Osteocyte (in vitro differentiated cells): ENCODE measurements around the gene BPIFB6. TPM values are rescaled to one million over a fixed set of nuclear protein-coding genes. Genes with fewer than 3 reads are reported as not detected.

ENCODE experiments used
- DNase-seq: peaks from one replicate; pipeline ENCODE4 v3.0.0; 2021; ENCODE audit warnings: mixed read lengths; ENCODE audit not compliant: unreplicated experiment; ENCODE audit errors: extremely low spot score
- H3K27ac Mint-ChIP-seq: one replicate; pipeline ENCODE4 v1.8.0; 2021; ENCODE audit warnings: mild to moderate bottlenecking, mixed read lengths; ENCODE audit not compliant: unreplicated experiment
- H3K27me3 Mint-ChIP-seq: one replicate; pipeline ENCODE4 v1.8.0; 2021; ENCODE audit warnings: mixed read lengths; ENCODE audit not compliant: unreplicated experiment
- H3K36me3 Mint-ChIP-seq: one replicate; pipeline ENCODE4 v1.8.0; 2021; ENCODE audit warnings: mixed read lengths; ENCODE audit not compliant: unreplicated experiment
- H3K4me1 Mint-ChIP-seq: one replicate; pipeline ENCODE4 v1.8.0; 2021; ENCODE audit warnings: mixed read lengths; ENCODE audit not compliant: unreplicated experiment
- H3K4me3 Mint-ChIP-seq: one replicate; pipeline ENCODE4 v1.8.0; 2021; ENCODE audit warnings: mild to moderate bottlenecking, moderate library complexity, mixed read lengths; ENCODE audit not compliant: unreplicated experiment
- H3K9me3 Mint-ChIP-seq: one replicate; pipeline ENCODE4 v1.8.0; 2021; ENCODE audit warnings: mixed read lengths; ENCODE audit not compliant: unreplicated experiment
- CTCF ChIP-seq: fragments of 200-600 bp; sonication (generic); IDR thresholded peaks from 2 replicates; pipeline ENCODE4 v1.5.0; 2021; ENCODE audit warnings: antibody characterized with exemption, mild to moderate bottlenecking, moderate library complexity
- total RNA-seq: library from RNA; stranded (reverse); gene quantifications from 2 replicates; pipeline ENCODE4 v1.2.1, GENCODE V29; 2021

BPIFB6 gene
- total RNA-seq, 1 donor from 2014 or later, result not detected

DNA sequence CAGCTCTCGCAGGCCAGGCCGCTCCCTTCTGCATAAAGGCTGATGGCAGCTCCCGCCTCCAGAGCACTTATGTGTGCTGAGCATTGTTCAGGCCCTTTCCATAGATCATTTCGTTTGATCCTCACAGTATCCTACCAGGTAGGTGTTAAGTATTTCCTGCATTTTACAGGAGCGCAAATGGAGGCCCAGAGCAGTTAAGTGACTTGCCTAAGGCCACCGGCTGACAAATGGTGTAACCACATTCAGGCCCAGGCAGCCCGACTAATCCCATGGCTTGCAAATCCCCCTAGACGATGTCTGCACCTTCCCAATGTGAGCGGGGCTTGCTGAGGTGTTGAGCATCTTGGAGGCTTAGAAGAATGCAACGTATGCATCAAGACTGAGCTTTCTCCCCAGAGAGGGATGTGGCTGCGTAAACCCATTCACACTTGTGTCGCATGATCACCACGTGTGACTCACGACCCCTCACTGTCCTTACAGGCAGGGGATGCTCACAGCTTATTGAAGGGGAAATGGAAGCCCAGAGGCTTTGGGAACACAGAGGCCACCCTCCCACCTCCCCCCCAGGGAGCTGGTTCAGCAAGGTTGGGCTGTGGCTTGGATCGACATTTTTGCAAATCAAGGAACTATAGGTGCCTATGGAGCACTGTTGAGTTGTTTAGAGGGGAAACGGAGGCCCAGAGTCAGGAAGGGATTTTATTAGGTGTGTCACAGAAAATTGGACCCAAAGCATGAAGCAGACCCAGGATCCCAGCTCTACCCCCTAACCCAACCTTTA is 16.9 kb upstream of the BPIFB6 start:
- Mint-ChIP-seq H3K36me3 (no peaks in the 10 kb centered on the region), H3K4me1 (no peaks in the 10 kb centered on the region), H3K4me3 (no peak overlapping the region), H3K9me3 (no peaks in the 10 kb centered on the region), H3K27ac (no peak overlapping the region), H3K27me3 (peaks cover 6% of the 10 kb centered on the region)
- DNase-seq, result no peak
- TF ChIP-seq CTCF, result no peak

DNA sequence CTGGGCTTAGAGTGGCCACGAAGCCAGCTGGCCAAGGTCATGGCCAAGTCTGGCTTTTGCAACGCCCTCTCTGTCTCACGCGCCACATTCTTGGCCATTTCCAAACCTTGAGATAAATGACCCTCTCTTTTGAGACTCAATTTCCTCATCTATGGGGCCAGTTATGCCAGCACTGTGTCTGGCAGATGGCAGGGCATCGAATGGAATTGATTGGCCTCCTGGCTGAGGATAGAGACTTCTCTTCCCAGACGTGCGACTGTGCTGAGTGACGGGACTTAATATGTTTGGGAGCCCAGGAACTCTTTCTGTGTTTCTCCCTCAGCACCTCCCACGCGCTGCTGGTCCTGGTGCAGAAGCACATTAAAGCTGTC is 16.3 kb upstream of the BPIFB6 start:
- Mint-ChIP-seq H3K36me3 (no peaks in the 10 kb centered on the region), H3K27me3 (peaks cover 6% of the 10 kb centered on the region), H3K9me3 (no peaks in the 10 kb centered on the region), H3K4me3 (no peak overlapping the region), H3K27ac (no peak overlapping the region), H3K4me1 (no peaks in the 10 kb centered on the region)
- no peak for TF ChIP-seq CTCF
- DNase-seq, result no peak

DNA sequence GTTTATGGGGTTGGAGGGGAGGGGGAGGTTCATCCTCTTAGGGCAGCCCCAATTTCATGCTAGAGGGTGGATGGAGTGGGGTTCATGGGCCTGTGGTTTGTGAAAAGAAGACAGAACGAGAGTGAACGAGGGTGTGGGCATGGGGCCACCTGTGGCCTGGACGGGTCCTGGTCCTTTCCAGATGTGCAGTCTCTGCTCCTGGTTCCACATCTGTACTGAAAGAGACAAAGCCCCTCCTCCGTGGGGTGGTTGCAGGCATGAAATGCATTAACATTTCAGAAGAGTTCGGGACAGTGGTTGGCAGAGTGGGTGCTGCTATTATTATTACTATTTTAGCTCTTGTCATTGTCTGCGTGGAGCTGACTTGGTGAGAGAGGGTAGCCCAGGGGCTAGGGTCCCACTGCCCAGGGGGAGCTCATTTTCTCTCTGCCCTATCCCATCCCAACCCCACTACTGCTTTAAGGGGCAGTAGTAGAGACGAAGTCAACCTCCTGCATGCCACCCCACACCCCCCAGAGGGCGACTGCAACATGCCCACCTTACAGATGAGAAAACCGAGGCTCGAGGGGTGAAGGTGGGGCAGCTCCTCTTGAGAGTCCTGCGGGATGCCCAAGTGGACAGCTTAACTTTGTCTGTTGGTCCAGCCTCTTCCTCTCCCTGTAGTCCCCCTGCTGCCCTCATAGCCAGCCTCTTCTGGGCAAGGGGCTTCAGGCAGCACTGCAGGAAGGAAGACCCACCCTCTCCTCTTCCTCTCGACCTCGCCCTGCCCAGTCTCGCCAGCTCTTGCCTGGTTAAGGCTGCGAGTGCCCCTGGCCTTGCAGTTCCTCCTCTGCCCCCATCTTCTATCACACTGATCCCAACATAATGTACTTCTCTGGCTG is 15.5 kb upstream of the BPIFB6 start:
- no peaks in the 10 kb centered on the region for H3K9me3 Mint-ChIP-seq
- H3K27ac Mint-ChIP-seq, result no peak overlapping the region
- H3K4me1 Mint-ChIP-seq, result no peaks in the 10 kb centered on the region
- TF ChIP-seq CTCF, result no peak
- H3K36me3 Mint-ChIP-seq, result no peaks in the 10 kb centered on the region
- H3K27me3 Mint-ChIP-seq, result peaks cover 6% of the 10 kb centered on the region
- no peak for DNase-seq
- H3K4me3 Mint-ChIP-seq, result no peak overlapping the region

DNA sequence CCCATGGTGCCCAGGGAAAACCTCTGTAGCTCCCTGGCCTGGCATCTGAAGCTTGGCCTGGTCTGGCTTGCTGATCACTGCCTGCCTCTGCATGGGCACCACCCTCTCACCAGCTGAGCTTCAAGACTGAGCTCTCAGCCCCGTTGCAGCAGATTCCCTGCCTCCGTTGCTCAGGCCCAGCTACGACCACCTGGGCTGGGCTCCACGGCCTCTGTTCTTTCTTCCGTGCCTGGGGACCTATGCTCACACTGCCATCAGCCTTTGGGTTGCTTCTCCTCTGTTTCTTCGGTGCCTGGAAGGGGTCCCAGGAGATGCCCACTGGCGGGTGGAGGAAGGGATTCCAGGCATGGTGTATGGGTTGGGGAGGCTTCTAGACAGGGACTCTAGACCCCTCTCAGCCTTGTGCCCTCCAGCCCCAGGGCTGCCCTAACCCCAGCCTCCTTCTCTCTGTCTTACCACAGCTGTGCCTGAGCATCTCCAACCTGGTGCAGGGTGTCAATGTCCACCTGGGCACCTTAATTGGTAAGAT is 14.8 kb upstream of the BPIFB6 start:
- no peaks in the 10 kb centered on the region for H3K4me1 Mint-ChIP-seq
- H3K27me3 Mint-ChIP-seq, result peaks cover 4% of the 10 kb centered on the region
- no peaks in the 10 kb centered on the region for H3K9me3 Mint-ChIP-seq
- TF ChIP-seq CTCF, result no peak
- no peaks in the 10 kb centered on the region for H3K36me3 Mint-ChIP-seq
- DNase-seq, result no peak
- no peak overlapping the region for H3K4me3 Mint-ChIP-seq
- H3K27ac Mint-ChIP-seq, result no peak overlapping the region

GRCh38 chr20:33017542-33017941 is 13.9 kb upstream of the BPIFB6 start:
- Mint-ChIP-seq H3K4me1 (no peaks in the 10 kb centered on the region), H3K4me3 (no peak overlapping the region), H3K36me3 (no peaks in the 10 kb centered on the region), H3K9me3 (no peaks in the 10 kb centered on the region), H3K27ac (no peak overlapping the region), H3K27me3 (peaks cover 4% of the 10 kb centered on the region)
- no peak for TF ChIP-seq CTCF
- DNase-seq, result no peak
